Measurements from ENCODE around the gene MRGPRF. TPM values are rescaled to one million over a fixed set of nuclear protein-coding genes. Genes with fewer than 3 reads are reported as not detected.

MRGPRF gene
- polyA plus RNA-seq, 2 of the 4 experiments (the other 2 are of a cell fraction), result 0.04 TPM; not detected in 1

GRCh38 chr11:69037544-69037943, 24.5 kb upstream of the MRGPRF start:
- H3K4me3 ChIP-seq, result no peak overlapping the region
- H3K27ac ChIP-seq, result no peak overlapping the region
- no peaks in the 10 kb centered on the region for H3K4me1 ChIP-seq
- no peak overlapping the region for H3K4me2 ChIP-seq
- WGBS (ENCODE audit: missing lambda C conversion rate), result 61% methylated on average over 8 of the region's 8 CpGs
- no peaks in the 10 kb centered on the region for H3K9me3 ChIP-seq
- DNase-seq (ENCODE audit: low read depth in 1 of 2, low spot score in 1 of 2) (no peak), ATAC-seq (no peak), FAIRE-seq (no peak)
- no peak for TF ChIP-seq PHF8 (IDR thresholded peaks at IDR 0.05; ENCODE audit: borderline replicate concordance, low read depth)
- TF ChIP-seq TFCP2L1 (CRISPR knock-in tag; IDR thresholded peaks at IDR 0.05), result no peak
- TF ChIP-seq SMC3 (IDR thresholded peaks at IDR 0.05), result no peak
- no peak for TF ChIP-seq JUN (IDR thresholded peaks at IDR 0.05)
- no peak for TF ChIP-seq BCL3 (IDR thresholded peaks at IDR 0.05)
- TF ChIP-seq RNF2 (IDR thresholded peaks at IDR 0.05; ENCODE audit: borderline replicate concordance, low read depth), result no peak
- no peak for TF ChIP-seq RFX5 (IDR thresholded peaks at IDR 0.05)
- TF ChIP-seq RCOR1 (IDR thresholded peaks at IDR 0.05; ENCODE audit: low read depth, low read length), result no peak
- TF ChIP-seq POLR2AphosphoS2 (conservative IDR thresholded peaks at IDR 0.05; ENCODE audit: low read length), result no peak
- TF ChIP-seq NFE2L2 (conservative IDR thresholded peaks at IDR 0.05; ENCODE audit: low read length), result no peak
- no peak for TF ChIP-seq USF2 (IDR thresholded peaks at IDR 0.05)
- no peak for TF ChIP-seq ZNF302 (CRISPR knock-in tag; IDR thresholded peaks at IDR 0.05)
- TF ChIP-seq CBX2 (IDR thresholded peaks at IDR 0.05; ENCODE audit: borderline replicate concordance, low read depth), result no peak
- no peak for TF ChIP-seq BHLHE40 (IDR thresholded peaks at IDR 0.05; ENCODE audit: low read depth, low read length)
- no peak for TF ChIP-seq MAX (IDR thresholded peaks at IDR 0.05)
- no peak for TF ChIP-seq JUNB (IDR thresholded peaks at IDR 0.05)
- no peak for TF ChIP-seq FOSL2 (IDR thresholded peaks at IDR 0.05)
- no peak for TF ChIP-seq FOSL2 (CRISPR knock-in tag; IDR thresholded peaks at IDR 0.05)
- TF ChIP-seq CHD2 (IDR thresholded peaks at IDR 0.05; ENCODE audit: low read length, partially characterized antibody), result no peak
- ChIA-PET POLR2A (no interaction called here), CTCF (interaction anchor here (0.6 to 0.9 kb wide), 3 partner anchors 9 to 80 kb away, joined by 3 read pairs; no protein-coding TSS in a partner anchor)

- no peaks in the 10 kb centered on the region for H3K9me3 ChIP-seq
- no peak for DNase-seq (ENCODE audit: low read depth in 1 of 2, low spot score in 1 of 2)
- ChIA-PET POLR2A (no interaction called here), CTCF (interaction anchor here (0.6 to 1.4 kb wide), 4 partner anchors 10 to 584 kb away, joined by 3 to 4 read pairs (median 3); no protein-coding TSS in a partner anchor)
- ATAC-seq, result no peak
- FAIRE-seq, result no peak
- no peak overlapping the region for H3K27ac ChIP-seq
- WGBS (ENCODE audit: missing lambda C conversion rate), result 83% methylated on average over 18 of the region's 18 CpGs
- TF ChIP-seq ZC3H11A (IDR thresholded peaks at IDR 0.05), result no peak
- no peak for TF ChIP-seq HDAC2 (IDR thresholded peaks at IDR 0.05)
- TF ChIP-seq MYC (IDR thresholded peaks at IDR 0.05; ENCODE audit: borderline replicate concordance, low read length), result no peak
- TF ChIP-seq NPAS2 (CRISPR knock-in tag; IDR thresholded peaks at IDR 0.05; ENCODE audit: borderline replicate concordance), result no peak
- TF ChIP-seq KDM5A (IDR thresholded peaks at IDR 0.05), result no peak
- no peak for TF ChIP-seq CEBPB (IDR thresholded peaks at IDR 0.05)
- TF ChIP-seq RCOR1 (IDR thresholded peaks at IDR 0.05; ENCODE audit: low read depth, low read length), result no peak
- TF ChIP-seq POLR2AphosphoS2 (conservative IDR thresholded peaks at IDR 0.05; ENCODE audit: low read length), result no peak
- H3K4me1 ChIP-seq, result no peaks in the 10 kb centered on the region
- H3K4me2 ChIP-seq, result no peak overlapping the region
- H3K4me3 ChIP-seq, result no peak overlapping the region
Measured at GRCh38 chr11:69037074-69037473, 24.0 kb upstream of the MRGPRF start.

GRCh38 chr11:69035946-69036340, 22.9 kb upstream of the MRGPRF start:
- POLR2A ChIA-PET, result no interaction called here
- FAIRE-seq (no peak), DNase-seq (ENCODE audit: low read depth in 1 of 2, low spot score in 1 of 2) (no peak), ATAC-seq (no peak)
- Histone ChIP-seq H3K4me1 (no peaks in the 10 kb centered on the region), H3K9me3 (no peaks in the 10 kb centered on the region), H3K4me2 (no peak overlapping the region), H3K4me3 (no peak overlapping the region), H3K27ac (no peak overlapping the region)
- WGBS (ENCODE audit: missing lambda C conversion rate), result 78% methylated on average over 11 of the region's 11 CpGs
- CTCF ChIA-PET, result interaction anchor here (0.6 to 3.3 kb wide), 3 partner anchors 8 to 66 kb away, joined by 3 to 23 read pairs (median 4); no protein-coding TSS in a partner anchor
- TF ChIP-seq NFE2L2 (conservative IDR thresholded peaks at IDR 0.05; ENCODE audit: low read length), result no peak
- TF ChIP-seq ZNF302 (CRISPR knock-in tag; IDR thresholded peaks at IDR 0.05), result no peak
- TF ChIP-seq POLR2A (IDR thresholded peaks at IDR 0.05; ENCODE audit: low read length), result no peak
- TF ChIP-seq USF2 (IDR thresholded peaks at IDR 0.05), result no peak
- TF ChIP-seq BHLHE40 (IDR thresholded peaks at IDR 0.05; ENCODE audit: low read depth, low read length), result no peak
- TF ChIP-seq HEYL (CRISPR knock-in tag; IDR thresholded peaks at IDR 0.05), result no peak
- no peak for TF ChIP-seq GATA3 (IDR thresholded peaks at IDR 0.05; ENCODE audit: borderline replicate concordance)
- TF ChIP-seq JUNB (IDR thresholded peaks at IDR 0.05), result no peak
- TF ChIP-seq KDM5A (IDR thresholded peaks at IDR 0.05), result no peak
- no peak for TF ChIP-seq RFX5 (IDR thresholded peaks at IDR 0.05)
- TF ChIP-seq FOSB (CRISPR knock-in tag; IDR thresholded peaks at IDR 0.05), result no peak
- no peak for TF ChIP-seq MAX (IDR thresholded peaks at IDR 0.05)
- TF ChIP-seq HDAC2 (IDR thresholded peaks at IDR 0.05), result no peak
- no peak for TF ChIP-seq BCL3 (IDR thresholded peaks at IDR 0.05)
- TF ChIP-seq ESRRA (IDR thresholded peaks at IDR 0.05; ENCODE audit: borderline replicate concordance, low read length), result no peak
- TF ChIP-seq CBX8 (IDR thresholded peaks at IDR 0.05), result no peak
- no peak for TF ChIP-seq HES2 (IDR thresholded peaks at IDR 0.05)
